GM23338 (cell line): ENCODE data around the gene SPRR1A. TPM values are rescaled to one million over a fixed set of nuclear protein-coding genes. Genes with fewer than 3 reads are reported as not detected.

Experiments used
- ATAC-seq: fragments of 200-7000 bp; cut with Tn5 transposase; 3 replicates; pipeline ENCODE4 v1.9.1; 2020
- DNase-seq: peaks from one replicate; pipeline ENCODE4 v3.0.0-alpha.2; 2015; ENCODE audit warnings: low spot score
- H2AFZ ChIP-seq: fragments of 200-600 bp; sonication (generic); 2 replicates; pipeline ENCODE4 v1.8.0; 2016; ENCODE audit warnings: antibody characterized with exemption, mild to moderate bottlenecking, moderate library complexity
- H3F3A ChIP-seq: fragments of 200-600 bp; sonication (generic); replicated peaks from 2 replicates; pipeline ENCODE4 v1.8.0; 2017; ENCODE audit warnings: antibody characterized with exemption, mixed run types, low read depth
- H3K27ac ChIP-seq: fragments of 200-600 bp; sonication (generic); 2 replicates; pipeline ENCODE4 v1.6.1; 2016; ENCODE audit warnings: low read depth
- H3K27me3 ChIP-seq: fragments of 200-600 bp; sonication (generic); 2 replicates; pipeline ENCODE4 v1.8.0; 2016; ENCODE audit warnings: mild to moderate bottlenecking, mixed run types, moderate library complexity; ENCODE audit not compliant: insufficient read depth
- H3K36me3 ChIP-seq: fragments of 200-600 bp; sonication (generic); 2 replicates; pipeline ENCODE4 v1.8.0; 2016; ENCODE audit warnings: mild to moderate bottlenecking; ENCODE audit not compliant: insufficient read depth
- H3K4me1 ChIP-seq: fragments of 200-600 bp; sonication (generic); 2 replicates; pipeline ENCODE4 v1.8.0; 2016; ENCODE audit warnings: mild to moderate bottlenecking, moderate library complexity; ENCODE audit not compliant: insufficient read depth
- H3K4me2 ChIP-seq: fragments of 200-600 bp; sonication (generic); 2 replicates; pipeline ENCODE4 v1.7.1; 2017; ENCODE audit warnings: mixed run types
- H3K4me3 ChIP-seq: fragments of 200-600 bp; sonication (generic); 2 replicates; pipeline ENCODE4 v1.6.1; 2016; ENCODE audit warnings: mixed run types
- H3K79me2 ChIP-seq: fragments of 200-600 bp; sonication (generic); replicated peaks from 2 replicates; pipeline ENCODE4 v1.8.0; 2017; ENCODE audit warnings: mild to moderate bottlenecking; ENCODE audit not compliant: insufficient read depth
- H3K9me2 ChIP-seq: fragments of 200-600 bp; sonication (generic); 2 replicates; pipeline ENCODE4 v1.8.0; 2017; ENCODE audit not compliant: insufficient read depth
- H4K20me1 ChIP-seq: fragments of 200-600 bp; sonication (generic); replicated peaks from 2 replicates; pipeline ENCODE4 v1.8.0; 2017; ENCODE audit warnings: mild to moderate bottlenecking; ENCODE audit not compliant: insufficient read depth
- H3K27ac Mint-ChIP-seq: 2 replicates; pipeline ENCODE4 v1.8.0; 2020; ENCODE audit warnings: inconsistent platforms, mild to moderate bottlenecking, moderate library complexity, mixed read lengths
- H3K27me3 Mint-ChIP-seq: 3 replicates; pipeline ENCODE4 v1.8.0; 2022; ENCODE audit warnings: low read depth, mild to moderate bottlenecking, moderate library complexity, mixed read lengths, inconsistent platforms; ENCODE audit not compliant: insufficient read depth, poor library complexity
- H3K36me3 Mint-ChIP-seq: 3 replicates; pipeline ENCODE4 v1.8.0; 2021; ENCODE audit warnings: low read depth, mild to moderate bottlenecking, inconsistent platforms, moderate library complexity, mixed read lengths
- H3K4me1 Mint-ChIP-seq: 3 replicates; pipeline ENCODE4 v1.8.0; 2020; ENCODE audit warnings: mild to moderate bottlenecking, inconsistent platforms, mixed read lengths
- H3K4me3 Mint-ChIP-seq: 3 replicates; pipeline ENCODE4 v1.8.0; 2021; ENCODE audit warnings: moderate library complexity, mild to moderate bottlenecking, inconsistent platforms, mixed read lengths
- H3K9me3 Mint-ChIP-seq: 3 replicates; pipeline ENCODE4 v1.8.0; 2020; ENCODE audit warnings: moderate library complexity, mild to moderate bottlenecking, inconsistent platforms, mixed read lengths
- CREB1 ChIP-seq: fragments of 250-450 bp; sonication (Bioruptor Pico); IDR thresholded peaks from 2 replicates; pipeline ENCODE4 v1.5.0; 2020; ENCODE audit warnings: low read depth, mild to moderate bottlenecking, moderate library complexity
- CTCF ChIP-seq, 2 experiments: fragments of 200-600 bp in 1 of 2; sonication (generic) in 1 of 2; conservative IDR thresholded peaks; 2 replicates each; pipeline versions ENCODE4 v1.5.1 to v1.6.1; 2016 to 2017; ENCODE audit warnings: antibody characterized with exemption in 2 of 2, low read depth in 2 of 2, mild to moderate bottlenecking in 2 of 2, moderate library complexity in 1 of 2
- ETS1 ChIP-seq: IDR thresholded peaks from 2 replicates; pipeline ENCODE4 v1.6.1; 2016; ENCODE audit warnings: antibody characterized with exemption
- EZH2 ChIP-seq: fragments of 200-600 bp; sonication (generic); IDR thresholded peaks from one replicate; pipeline ENCODE4 v1.8.0; 2017; ENCODE audit warnings: antibody characterized with exemption, mild to moderate bottlenecking, low read depth; ENCODE audit not compliant: unreplicated experiment
- EZH2phosphoT487 ChIP-seq: fragments of 200-600 bp; sonication (generic); IDR thresholded peaks from one replicate; pipeline ENCODE4 v1.8.1; 2018; ENCODE audit warnings: antibody characterized with exemption; ENCODE audit not compliant: unreplicated experiment
- JUNB ChIP-seq: IDR thresholded peaks from one replicate; pipeline ENCODE4 v1.6.1; 2016; ENCODE audit warnings: antibody characterized with exemption; ENCODE audit not compliant: unreplicated experiment
- NANOG ChIP-seq: IDR thresholded peaks from 2 replicates; pipeline ENCODE4 v1.6.1; 2016; ENCODE audit warnings: antibody characterized with exemption, borderline replicate concordance
- POLR2AphosphoS5 ChIP-seq: IDR thresholded peaks from 2 replicates; pipeline ENCODE4 v1.6.1; 2016; ENCODE audit warnings: antibody characterized with exemption, low read depth
- REST ChIP-seq: IDR thresholded peaks from one replicate; pipeline ENCODE4 v1.6.1; 2018; ENCODE audit warnings: antibody characterized with exemption; ENCODE audit not compliant: unreplicated experiment
- STAT1 ChIP-seq: IDR thresholded peaks from one replicate; pipeline ENCODE4 v1.6.1; 2016; ENCODE audit warnings: antibody characterized with exemption; ENCODE audit not compliant: unreplicated experiment
- ZNF114 ChIP-seq: fragments of 250-450 bp; sonication (Bioruptor Pico); IDR thresholded peaks from 2 replicates; pipeline ENCODE4 v1.5.0; 2020; ENCODE audit warnings: mild to moderate bottlenecking, moderate library complexity
- long read RNA-seq: library from polyadenylated mRNA; unstranded; transcript quantifications from one replicate; pipeline ENCODE4 v2.0.0, GENCODE V29; 2020; ENCODE audit not compliant: unreplicated experiment
- polyA plus RNA-seq: library from polyadenylated mRNA; unstranded; fragments of >200 nt; fragmentation: Nextera tagmentation; extraction: Ambion mirVana; gene quantifications from 2 replicates; pipeline ENCODE4 v1.2.1, GENCODE V29; 2016
- total RNA-seq: library from RNA; depleted of rRNA; stranded (reverse); fragments of >200 nt; shearing (Covaris generic); gene quantifications from 2 replicates; pipeline ENCODE4 v1.2.3, GENCODE V29; 2014; rRNA removed
- TF ChIP-seq, protein P1 (sequence below): fragments of 250-450 bp; sonication (Bioruptor Pico); IDR thresholded peaks from 2 replicates; pipeline ENCODE4 v1.5.0; 2020; ENCODE audit warnings: mild to moderate bottlenecking, moderate library complexity

SPRR1A gene
- total RNA-seq (not detected in 2 replicates), polyA plus RNA-seq (not detected in 2 replicates)
- long read RNA-seq, result 0 reads

DNA sequence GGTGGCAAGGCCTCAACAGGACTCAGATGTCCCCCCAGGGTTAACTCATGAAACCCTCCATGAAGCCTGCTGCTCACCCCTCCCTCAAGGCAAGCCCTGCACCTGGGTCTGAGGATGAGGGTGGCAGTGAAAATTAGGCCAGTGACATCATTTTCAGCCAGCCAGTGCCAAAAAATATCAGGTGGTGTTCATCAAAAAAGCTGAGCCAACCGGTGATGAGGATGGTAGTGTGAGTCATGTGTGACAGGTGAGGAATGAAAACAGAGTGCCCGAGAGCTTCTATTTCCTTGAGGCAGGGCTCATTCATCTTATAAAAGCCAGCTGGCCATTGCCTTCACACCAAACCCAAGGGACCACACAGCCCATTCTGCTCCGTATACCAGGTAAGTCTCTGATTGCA is at the start of gene SPRR1A:
TSS of gene SPRR1A (plus strand) at position 339 of the 400 bp plus-strand sequence. CDS start 1,150 bp downstream, outside the sequence.
- no peak within 1 kb of the TSS for H3K4me3 ChIP-seq
- H2AFZ ChIP-seq, result no peak within 1 kb of the TSS
- no peak within 1 kb of the TSS for H3K27ac ChIP-seq
- no peaks in the 10 kb centered on the region for H3F3A ChIP-seq
- H3K9me3 Mint-ChIP-seq, result no peaks in the 10 kb centered on the region; the same call in 2 of the 3 replicates
- H3K36me3 Mint-ChIP-seq, result no peaks in the 10 kb centered on the region
- H3K27me3 ChIP-seq, result no peaks in the 10 kb centered on the region
- H3K4me1 ChIP-seq, result no peaks in the 10 kb centered on the region
- H3K27me3 Mint-ChIP-seq, result peaks cover 13% of the 10 kb centered on the region
- H3K4me2 ChIP-seq, result no peak within 1 kb of the TSS
- no peaks in the 10 kb centered on the region for H3K36me3 ChIP-seq
- no peaks in the 10 kb centered on the region for H3K79me2 ChIP-seq
- H4K20me1 ChIP-seq, result no peaks in the 10 kb centered on the region
- peaks cover 4% of the 10 kb centered on the region; the same call in 2 of the 3 replicates for H3K4me1 Mint-ChIP-seq
- TF ChIP-seq REST (no peak), EZH2phosphoT487 (no peak), CTCF (conservative IDR thresholded peaks at IDR 0.05; ENCODE audit: low read depth in 2 of 2) (no peak), STAT1 (no peak), ETS1 (no peak), POLR2AphosphoS5 (no peak), CREB1 (CRISPR knock-in tag) (no peak), NANOG (no peak), EZH2 (no peak), ZNF114 (CRISPR knock-in tag) (no peak), JUNB (no peak)
- TF ChIP-seq, protein P1, sequence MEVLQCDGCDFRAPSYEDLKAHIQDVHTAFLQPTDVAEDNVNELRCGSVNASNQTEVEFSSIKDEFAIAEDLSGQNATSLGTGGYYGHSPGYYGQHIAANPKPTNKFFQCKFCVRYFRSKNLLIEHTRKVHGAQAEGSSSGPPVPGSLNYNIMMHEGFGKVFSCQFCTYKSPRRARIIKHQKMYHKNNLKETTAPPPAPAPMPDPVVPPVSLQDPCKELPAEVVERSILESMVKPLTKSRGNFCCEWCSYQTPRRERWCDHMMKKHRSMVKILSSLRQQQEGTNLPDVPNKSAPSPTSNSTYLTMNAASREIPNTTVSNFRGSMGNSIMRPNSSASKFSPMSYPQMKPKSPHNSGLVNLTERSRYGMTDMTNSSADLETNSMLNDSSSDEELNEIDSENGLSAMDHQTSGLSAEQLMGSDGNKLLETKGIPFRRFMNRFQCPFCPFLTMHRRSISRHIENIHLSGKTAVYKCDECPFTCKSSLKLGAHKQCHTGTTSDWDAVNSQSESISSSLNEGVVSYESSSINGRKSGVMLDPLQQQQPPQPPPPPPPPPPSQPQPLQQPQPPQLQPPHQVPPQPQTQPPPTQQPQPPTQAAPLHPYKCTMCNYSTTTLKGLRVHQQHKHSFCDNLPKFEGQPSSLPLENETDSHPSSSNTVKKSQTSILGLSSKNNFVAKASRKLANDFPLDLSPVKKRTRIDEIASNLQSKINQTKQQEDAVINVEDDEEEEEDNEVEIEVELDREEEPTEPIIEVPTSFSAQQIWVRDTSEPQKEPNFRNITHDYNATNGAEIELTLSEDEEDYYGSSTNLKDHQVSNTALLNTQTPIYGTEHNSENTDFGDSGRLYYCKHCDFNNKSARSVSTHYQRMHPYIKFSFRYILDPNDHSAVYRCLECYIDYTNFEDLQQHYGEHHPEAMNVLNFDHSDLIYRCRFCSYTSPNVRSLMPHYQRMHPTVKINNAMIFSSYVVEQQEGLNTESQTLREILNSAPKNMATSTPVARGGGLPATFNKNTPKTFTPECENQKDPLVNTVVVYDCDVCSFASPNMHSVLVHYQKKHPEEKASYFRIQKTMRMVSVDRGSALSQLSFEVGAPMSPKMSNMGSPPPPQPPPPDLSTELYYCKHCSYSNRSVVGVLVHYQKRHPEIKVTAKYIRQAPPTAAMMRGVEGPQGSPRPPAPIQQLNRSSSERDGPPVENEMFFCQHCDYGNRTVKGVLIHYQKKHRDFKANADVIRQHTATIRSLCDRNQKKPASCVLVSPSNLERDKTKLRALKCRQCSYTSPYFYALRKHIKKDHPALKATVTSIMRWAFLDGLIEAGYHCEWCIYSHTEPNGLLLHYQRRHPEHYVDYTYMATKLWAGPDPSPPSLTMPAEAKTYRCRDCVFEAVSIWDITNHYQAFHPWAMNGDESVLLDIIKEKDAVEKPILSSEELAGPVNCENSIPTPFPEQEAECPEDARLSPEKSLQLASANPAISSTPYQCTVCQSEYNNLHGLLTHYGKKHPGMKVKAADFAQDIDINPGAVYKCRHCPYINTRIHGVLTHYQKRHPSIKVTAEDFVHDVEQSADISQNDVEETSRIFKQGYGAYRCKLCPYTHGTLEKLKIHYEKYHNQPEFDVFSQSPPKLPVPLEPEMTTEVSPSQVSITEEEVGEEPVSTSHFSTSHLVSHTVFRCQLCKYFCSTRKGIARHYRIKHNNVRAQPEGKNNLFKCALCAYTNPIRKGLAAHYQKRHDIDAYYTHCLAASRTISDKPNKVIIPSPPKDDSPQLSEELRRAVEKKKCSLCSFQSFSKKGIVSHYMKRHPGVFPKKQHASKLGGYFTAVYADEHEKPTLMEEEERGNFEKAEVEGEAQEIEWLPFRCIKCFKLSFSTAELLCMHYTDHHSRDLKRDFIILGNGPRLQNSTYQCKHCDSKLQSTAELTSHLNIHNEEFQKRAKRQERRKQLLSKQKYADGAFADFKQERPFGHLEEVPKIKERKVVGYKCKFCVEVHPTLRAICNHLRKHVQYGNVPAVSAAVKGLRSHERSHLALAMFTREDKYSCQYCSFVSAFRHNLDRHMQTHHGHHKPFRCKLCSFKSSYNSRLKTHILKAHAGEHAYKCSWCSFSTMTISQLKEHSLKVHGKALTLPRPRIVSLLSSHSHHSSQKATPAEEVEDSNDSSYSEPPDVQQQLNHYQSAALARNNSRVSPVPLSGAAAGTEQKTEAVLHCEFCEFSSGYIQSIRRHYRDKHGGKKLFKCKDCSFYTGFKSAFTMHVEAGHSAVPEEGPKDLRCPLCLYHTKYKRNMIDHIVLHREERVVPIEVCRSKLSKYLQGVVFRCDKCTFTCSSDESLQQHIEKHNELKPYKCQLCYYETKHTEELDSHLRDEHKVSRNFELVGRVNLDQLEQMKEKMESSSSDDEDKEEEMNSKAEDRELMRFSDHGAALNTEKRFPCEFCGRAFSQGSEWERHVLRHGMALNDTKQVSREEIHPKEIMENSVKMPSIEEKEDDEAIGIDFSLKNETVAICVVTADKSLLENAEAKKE (CRISPR knock-in tag), result no peak
- H3K27ac Mint-ChIP-seq, result no peak within 1 kb of the TSS
- no peak for DNase-seq
- ATAC-seq, result no peak
- no peaks in the 10 kb centered on the region for H3K9me2 ChIP-seq
- H3K4me3 Mint-ChIP-seq, result no peak within 1 kb of the TSS
